GM15510 (cell line): ENCODE measurements around the gene CCDC159.

Experiments
- POLR2A ChIP-seq: IDR thresholded peaks from 3 replicates; pipeline ENCODE4 v1.6.1; 2011; ENCODE audit warnings: borderline replicate concordance; ENCODE audit not compliant: insufficient read length; ENCODE audit errors: extremely low read depth

The CCDC159 gene

GRCh38 chr19:11374433-11375142 lies 28.3 kb downstream of the CCDC159 start, which contains the start of gene SWSAP1:
TSS of gene SWSAP1 (plus strand) at chr19:11374666. CDS start at chr19:11374681, 15 bp downstream.
- peak; percentile 75 for TF ChIP-seq POLR2A

DNA sequence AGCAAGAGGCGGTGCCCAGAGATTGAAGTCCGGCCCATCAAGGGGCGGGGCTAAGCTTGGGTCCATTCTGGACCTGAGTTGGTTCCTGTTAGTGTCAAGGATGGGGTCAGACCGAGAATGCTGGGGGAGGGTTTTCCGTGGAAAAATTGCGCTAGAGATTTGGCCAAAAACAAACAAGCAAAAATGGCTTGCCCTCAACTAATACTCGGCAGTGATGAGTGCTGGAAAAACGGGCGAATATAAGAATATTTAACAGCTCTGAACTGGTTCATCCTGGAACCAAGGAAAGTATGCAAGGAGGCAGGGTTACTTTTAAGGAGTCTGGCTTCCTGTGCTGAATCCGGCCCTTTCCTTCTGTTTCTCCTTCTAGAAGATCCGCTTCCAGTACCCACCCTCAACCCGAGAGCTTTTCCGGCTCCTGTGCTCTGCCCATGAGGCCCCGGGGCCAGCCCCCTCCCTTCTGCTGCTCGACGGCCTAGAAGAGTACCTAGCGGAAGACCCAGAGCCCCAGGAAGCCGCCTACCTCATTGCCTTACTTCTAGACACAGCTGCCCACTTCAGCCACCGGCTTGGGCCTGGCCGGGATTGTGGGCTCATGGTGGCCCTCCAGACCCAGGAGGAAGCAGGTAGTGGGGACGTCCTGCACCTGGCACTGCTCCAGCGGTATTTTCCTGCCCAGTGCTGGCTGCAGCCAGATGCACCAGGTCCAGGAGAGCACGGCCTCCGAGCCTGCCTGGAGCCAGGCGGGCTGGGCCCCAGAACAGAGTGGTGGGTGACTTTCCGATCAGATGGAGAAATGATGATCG lies 29.0 kb downstream of the CCDC159 start:
- peak; percentile 59 for TF ChIP-seq POLR2A

DNA sequence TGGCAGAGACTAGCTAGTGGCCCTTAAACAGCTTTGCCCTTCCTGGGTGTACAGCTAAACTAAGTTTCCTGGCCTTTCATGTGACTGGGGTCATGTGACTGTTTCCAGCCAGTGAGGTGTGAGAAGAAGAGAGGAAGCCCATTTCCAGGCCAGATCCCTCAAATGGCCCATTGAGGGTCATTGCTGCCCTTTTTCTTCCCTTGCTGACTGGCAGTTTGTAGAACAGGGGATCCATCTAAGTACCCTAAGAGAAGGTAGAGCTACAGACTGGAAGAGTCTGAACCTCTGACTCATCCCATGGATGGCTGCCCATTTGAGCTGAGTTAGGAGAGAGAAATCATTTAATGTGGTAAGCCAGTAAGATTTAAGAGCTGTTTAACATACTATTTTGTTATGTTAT lies 30.9 kb downstream of the CCDC159 start:
- no peak for TF ChIP-seq POLR2A

DNA sequence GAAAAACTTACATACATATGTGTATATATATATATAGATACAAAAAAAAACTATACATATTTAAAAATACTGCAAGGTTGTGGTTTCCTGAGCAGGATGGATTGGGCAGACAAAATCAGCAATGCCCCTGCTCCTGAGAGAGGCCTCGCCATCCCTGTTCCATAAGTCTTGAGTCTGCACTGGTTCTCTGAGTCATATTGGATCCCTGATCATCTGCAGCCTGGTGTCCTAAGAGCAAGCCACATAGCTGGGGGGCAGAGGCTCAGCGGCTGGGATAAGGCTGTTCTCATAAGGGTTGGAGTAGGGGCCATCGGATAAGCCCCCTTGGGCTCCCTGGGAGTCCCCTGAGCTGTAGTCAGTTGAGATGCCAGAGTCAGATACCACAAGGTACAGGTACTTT lies 31.4 kb downstream of the CCDC159 start:
- TF ChIP-seq POLR2A: no peak

DNA sequence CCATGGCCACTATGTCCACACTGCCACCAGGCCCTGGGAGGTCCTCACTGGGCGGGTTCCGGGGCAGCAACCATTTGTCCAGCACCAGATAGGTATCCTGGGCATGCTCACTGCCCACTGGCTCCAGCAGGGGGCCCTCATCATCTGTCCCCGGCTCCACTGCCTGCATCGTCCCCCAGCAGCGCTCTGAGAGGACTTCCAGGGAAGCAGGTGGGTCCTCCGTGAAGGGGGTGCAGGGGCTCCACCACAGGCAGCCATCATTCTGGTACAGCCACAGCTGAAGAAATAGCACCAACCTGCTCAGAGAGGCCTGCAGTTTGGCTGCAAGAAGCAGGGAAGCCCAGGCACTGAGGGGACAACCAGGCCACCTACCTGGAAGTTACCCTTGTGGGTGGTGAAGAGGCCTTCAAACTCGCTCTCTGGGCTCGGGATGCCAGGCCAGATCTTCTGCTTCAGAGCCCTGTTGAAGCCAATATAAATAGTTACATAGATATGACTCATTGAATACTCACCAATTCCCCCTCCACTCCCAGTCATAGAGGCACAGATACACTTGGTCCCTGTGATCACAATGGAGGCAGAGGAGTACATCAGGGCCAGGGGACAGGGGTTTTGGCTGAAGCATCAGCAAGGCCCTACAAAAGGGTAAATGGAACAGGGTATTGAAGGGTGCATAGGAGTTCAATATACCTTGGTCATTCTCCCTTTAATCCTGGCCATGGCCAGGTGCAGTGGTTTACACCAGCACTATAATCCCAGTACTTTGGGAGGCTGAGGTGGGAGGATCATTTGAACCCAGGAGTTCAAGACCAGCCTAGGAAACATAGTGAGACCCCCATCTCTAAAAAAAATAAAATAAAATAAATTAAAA lies 32.2 kb downstream of the CCDC159 start:
- TF ChIP-seq POLR2A: no peak

DNA sequence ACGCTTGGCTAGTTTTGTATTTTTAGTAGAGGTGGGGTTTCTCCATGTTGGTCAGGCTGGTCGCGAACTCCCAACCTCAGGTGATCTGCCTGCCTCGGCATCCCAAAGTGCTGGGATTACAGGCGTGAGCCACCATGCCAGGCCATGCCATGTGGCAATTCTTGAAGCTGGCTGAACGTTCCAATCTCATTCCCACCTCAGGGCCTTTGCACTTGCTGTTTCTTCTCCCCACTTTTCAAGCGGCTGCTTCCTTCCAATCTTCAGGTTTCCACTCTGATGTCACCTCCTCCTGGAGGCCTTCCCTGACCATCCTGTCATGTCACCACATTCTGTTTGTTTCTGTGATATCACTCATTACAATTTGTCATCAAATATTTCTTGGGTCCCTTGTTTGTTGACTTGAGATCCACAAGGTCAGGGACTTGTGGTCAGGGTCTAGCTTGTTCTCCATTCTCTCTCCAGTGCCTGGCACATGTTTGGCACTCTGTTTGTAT lies 33.6 kb downstream of the CCDC159 start:
- TF ChIP-seq POLR2A: no peak

- peak; percentile 92 for TF ChIP-seq POLR2A
Observed at GRCh38 chr19:11380653-11381537, 34.6 kb downstream of the CCDC159 start.

GRCh38 chr19:11382898-11383705 lies 36.8 kb downstream of the CCDC159 start:
- TF ChIP-seq POLR2A: no peak

DNA sequence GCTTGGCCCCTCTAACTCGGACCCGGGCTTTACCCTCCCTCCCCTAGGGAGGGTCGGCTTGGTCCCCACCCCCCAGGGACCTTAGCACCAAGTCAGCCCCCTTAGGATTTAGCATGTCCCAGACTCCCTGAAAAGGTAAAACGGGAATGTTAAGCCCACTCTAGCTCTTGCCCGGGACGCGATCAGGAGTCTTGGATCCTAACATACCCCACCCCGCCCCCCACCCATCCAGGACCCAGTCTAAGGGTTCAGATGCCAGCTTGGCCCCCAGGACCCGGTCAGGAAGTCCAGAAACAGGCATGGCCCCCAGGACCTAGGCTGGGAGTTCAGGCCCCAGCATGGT lies 37.4 kb downstream of the CCDC159 start:
- no peak for TF ChIP-seq POLR2A

DNA sequence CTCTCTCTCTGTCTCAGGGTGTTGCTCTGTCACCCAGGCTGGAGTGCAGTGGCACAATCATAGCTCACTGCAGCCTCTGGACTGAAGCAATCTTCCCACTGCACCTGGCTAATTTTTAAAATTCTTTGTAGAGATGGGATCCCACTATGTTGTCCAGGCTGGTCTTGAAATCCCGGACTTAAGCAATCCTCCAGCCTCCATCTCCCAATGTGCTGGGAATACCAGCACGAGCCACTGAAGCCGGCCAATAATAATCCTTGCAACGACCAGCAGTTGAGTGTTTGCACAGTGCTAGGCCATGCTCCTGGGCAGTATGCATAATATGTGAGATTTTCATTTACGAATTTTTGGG lies 38.4 kb downstream of the CCDC159 start:
- TF ChIP-seq POLR2A: no peak

DNA sequence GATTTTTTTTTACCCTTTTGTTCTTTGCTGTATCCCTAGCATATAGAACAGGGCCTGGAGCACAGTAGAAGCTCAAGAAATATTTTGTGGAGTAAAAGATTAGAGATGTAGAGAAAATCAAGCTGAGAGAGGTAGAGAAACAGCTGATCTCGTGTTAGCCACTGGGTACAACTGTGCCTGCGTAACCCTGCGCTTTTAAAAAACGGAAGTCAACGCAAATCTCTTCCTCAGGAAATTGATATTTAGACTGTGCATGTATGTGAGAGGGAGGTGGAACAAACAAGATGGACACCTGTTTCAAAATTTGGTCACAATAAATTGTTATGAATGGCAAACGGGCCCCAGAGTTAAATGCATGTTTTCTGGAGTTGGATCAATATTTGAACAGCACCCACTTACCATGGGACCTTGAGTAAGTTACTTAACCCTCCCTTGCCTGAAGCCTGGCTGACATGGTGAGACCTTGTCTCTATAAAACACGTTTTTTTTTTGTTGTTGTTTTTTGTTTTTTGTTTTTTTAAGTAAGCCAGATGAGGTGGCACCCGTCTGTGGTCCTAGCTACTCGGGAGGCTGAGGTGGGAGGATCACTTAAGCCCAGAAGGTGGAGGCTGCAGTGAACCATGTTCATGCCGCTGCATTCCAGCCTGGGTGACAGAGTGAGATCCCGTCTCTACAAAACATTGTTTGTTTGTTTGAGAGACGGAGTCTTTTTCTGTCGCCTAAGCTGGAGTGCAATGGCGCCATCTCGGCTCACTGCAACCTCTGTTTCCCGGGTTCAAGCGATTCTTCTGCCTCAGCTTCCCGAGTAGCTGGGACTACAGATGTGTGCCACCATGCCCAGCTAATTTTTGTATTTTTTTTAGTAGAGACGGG lies 41.1 kb downstream of the CCDC159 start:
- no peak for TF ChIP-seq POLR2A

- no peak for TF ChIP-seq POLR2A
Observed at GRCh38 chr19:11390359-11390758, 44.0 kb downstream of the CCDC159 start.

- TF ChIP-seq POLR2A: no peak
Observed at GRCh38 chr19:11390933-11391680, 44.8 kb downstream of the CCDC159 start.
